ENCODE data around the gene CUBN. TPM values are rescaled to one million over a fixed set of nuclear protein-coding genes. Genes with fewer than 3 reads are reported as not detected.

Gene CUBN
- 11.5 and 13.8 TPM in 2 replicates for total RNA-seq

GRCh38 chr10:17129741-17130140, at the start of gene CUBN:
CUBN (minus strand) TSS chr10:17129811; CDS start chr10:17129765, 46 bp downstream.

DNA sequence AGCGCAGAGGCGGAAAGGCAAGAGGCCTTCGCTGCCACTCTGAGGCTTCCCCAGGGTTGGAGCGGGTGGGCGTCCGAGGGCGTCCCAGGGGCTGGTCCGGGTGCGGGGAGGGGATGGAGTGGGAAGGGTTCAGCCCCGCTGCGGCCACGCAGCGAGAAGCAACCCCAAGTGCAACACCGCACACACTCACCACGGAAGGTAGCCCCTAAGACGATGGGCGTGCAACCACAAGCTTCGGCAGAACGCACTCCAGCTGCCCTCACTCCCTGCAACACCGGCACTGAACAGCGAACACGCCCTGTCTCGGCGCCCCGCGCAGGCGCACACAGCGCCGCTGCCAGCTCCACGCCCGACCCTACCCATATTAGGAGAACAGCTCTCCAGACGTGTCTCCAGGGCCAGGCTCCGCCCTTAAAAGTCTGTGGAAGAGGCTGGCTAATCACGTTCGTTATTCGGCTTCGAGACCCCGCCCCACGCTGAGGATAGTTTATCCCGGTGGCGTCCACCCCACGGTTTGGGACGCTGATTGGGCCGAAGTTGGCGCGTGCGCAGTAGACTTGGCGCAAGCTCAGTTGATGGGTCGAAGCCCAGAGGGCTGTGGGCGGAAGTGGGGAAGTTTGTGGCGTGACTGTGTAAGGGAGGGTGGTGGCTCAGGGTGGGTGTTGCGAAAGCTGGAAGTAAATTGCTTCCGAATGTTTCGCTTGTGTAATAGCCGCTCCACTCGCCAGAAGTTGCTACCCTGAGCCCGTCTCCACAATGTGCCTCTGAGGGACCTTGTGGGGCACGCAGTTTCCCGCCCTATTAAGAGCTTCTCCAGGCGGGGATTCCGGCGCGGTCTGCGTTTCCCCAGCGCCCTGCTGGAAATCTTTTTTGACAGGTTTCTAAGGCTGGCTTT, 312.2 kb downstream of the CUBN start, which contains the start of gene RSU1:
Gene RSU1, minus strand, starts transcription at position 300 of the 895 bp plus-strand sequence. CDS start 343 bp downstream, outside the sequence.

Small RNA genes within 50 kb of the gene (small RNA-seq; reads per million reads assigned to genes)
- gene AC067747.1, result not detected

Other genes starting within 250 kb of the CUBN start
- 15.4 and 26.0 TPM in 2 replicates for gene TRDMT1, start 71.9 kb upstream of the CUBN start, total RNA-seq
- 22,890 and 27,562 TPM in 2 replicates for gene VIM, start 98.4 kb upstream of the CUBN start, total RNA-seq